Embryonic facial prominence (tissue), 1 donor: ENCODE results near the gene DERA.
"Not testable (repeated sequence)": the region's sequence is repeated elsewhere in the genome, so short reads cannot be mapped to it uniquely, and the experiment has no call there.

Experiments
- DNase-seq: peaks from one replicate; pipeline ENCODE4 v3.0.0-alpha.2; 2016; ENCODE audit errors: extremely low spot score

The DERA gene

GRCh38 chr12:15963271-15963670 is 52.1 kb downstream of the DERA start:
- DNase-seq: no peak

- DNase-seq: no peak
These were observed 55.3 kb downstream of the DERA start for GRCh38 chr12:15966426-15966825.

- not testable (repeated sequence) for DNase-seq
These were observed 55.9 kb downstream of the DERA start for GRCh38 chr12:15967053-15967452.

GRCh38 chr12:15971211-15971610 is 60.1 kb downstream of the DERA start:
- DNase-seq: no peak

- no peak for DNase-seq
These were observed 61.8 kb downstream of the DERA start for GRCh38 chr12:15972894-15973293.

- DNase-seq: no peak
These were observed 67.1 kb downstream of the DERA start for GRCh38 chr12:15977999-15978951.

GRCh38 chr12:15979096-15980092 is 68.3 kb downstream of the DERA start:
- no peak for DNase-seq

- no peak for DNase-seq
These were observed 70.9 kb downstream of the DERA start for GRCh38 chr12:15982071-15982470.

GRCh38 chr12:15982471-15982870 is 71.3 kb downstream of the DERA start:
- peak; percentile 9 for DNase-seq

- DNase-seq: no peak
These were observed 71.8 kb downstream of the DERA start for GRCh38 chr12:15982921-15983320.

GRCh38 chr12:15984097-15984800 is 73.1 kb downstream of the DERA start:
- DNase-seq: no peak

- DNase-seq: no peak
These were observed 73.8 kb downstream of the DERA start for GRCh38 chr12:15984963-15985362.

- DNase-seq: no peak
These were observed 76.6 kb downstream of the DERA start for GRCh38 chr12:15987696-15988095.

GRCh38 chr12:15988983-15989755 is 78.0 kb downstream of the DERA start:
- DNase-seq: no peak

- no peak for DNase-seq
These were observed 84.7 kb downstream of the DERA start for GRCh38 chr12:15995801-15996200.

GRCh38 chr12:15996254-15996653 is 85.1 kb downstream of the DERA start:
- no peak for DNase-seq

- no peak for DNase-seq
These were observed 85.8 kb downstream of the DERA start for GRCh38 chr12:15996948-15997347.

GRCh38 chr12:15997910-15998309 is 86.8 kb downstream of the DERA start:
- no peak for DNase-seq

GRCh38 chr12:16002880-16003279 is 91.7 kb downstream of the DERA start:
- no peak for DNase-seq

- DNase-seq: no peak
These were observed 92.3 kb downstream of the DERA start for GRCh38 chr12:16003460-16003859.

- no peak for DNase-seq
These were observed 95.6 kb downstream of the DERA start for GRCh38 chr12:16006752-16007151.
